ENCODE measurements around the gene MELTF. TPM values are rescaled to one million over a fixed set of nuclear protein-coding genes. Genes with fewer than 3 reads are reported as not detected.

Gene MELTF
- total RNA-seq, 2 experiments from 2014 or later, result 3.3 TPM

- no peaks in the 10 kb centered on the region for H3K4me1 Mint-ChIP-seq
- no peak for ATAC-seq
- H3K4me3 Mint-ChIP-seq, result no peak overlapping the region
- CTCF ChIA-PET, result interaction anchor here (0.9 to 2.2 kb wide), 3 partner anchors 12 to 76 kb away, joined by 3 to 8 read pairs (median 3); partner anchors contain the start of gene NCBP2
- H3K36me3 Mint-ChIP-seq, result no peaks in the 10 kb centered on the region
- no peaks in the 10 kb centered on the region for H3K9me3 Mint-ChIP-seq (ENCODE audit: low read depth)
- peaks cover 14% of the 10 kb centered on the region for H3K27me3 Mint-ChIP-seq
- H3K27ac Mint-ChIP-seq, result no peak overlapping the region
- DNase-seq, result no peak
These were observed 74.8 kb downstream of the MELTF start for GRCh38 chr3:196954832-196955231.

Other genes starting within 250 kb of the MELTF start
- gene SENP5, start 161.9 kb downstream of the MELTF start, total RNA-seq, result 10 to 100 TPM; 39.8 to 42.0 TPM
- gene NCBP2, start 87.3 kb downstream of the MELTF start, total RNA-seq, result 10 to 100 TPM; 52.5 to 68.9 TPM
- 1 to 10 TPM; 1.6 to 2.6 TPM for gene PIGZ, start 61.0 kb downstream of the MELTF start, total RNA-seq

Data from activated CD8-positive, alpha-beta memory T cell treated with anti-CD3 and anti-CD28 coated beads, Interleukin-2, amount 10 ng/mL, durations not matched to agents 7 days and 5 days (primary cell).